T-helper 2 cell (primary cell): ENCODE results near the gene RAPGEF5.
"Not testable (repeated sequence)": the region's sequence is repeated elsewhere in the genome, so short reads cannot be mapped to it uniquely, and the experiment has no call there.

Experiments used
- DNase-seq, 5 experiments: peaks; one replicate each; pipeline versions ENCODE4 v3.0.0 to v3.0.0-alpha.2; 2012 to 2022

Gene RAPGEF5

GRCh38 chr7:22113041-22113440 is 243.9 kb downstream of the RAPGEF5 start:
- DNase-seq, result no peak

GRCh38 chr7:22111661-22112060 is 245.3 kb downstream of the RAPGEF5 start:
- DNase-seq, result no peak

GRCh38 chr7:22110881-22111280 is 246.1 kb downstream of the RAPGEF5 start:
- DNase-seq, result no peak

- DNase-seq, result peak in 4 of 5 experiments; percentile 17 to 74 (median 32)
Measured at GRCh38 chr7:22110227-22110839, 246.6 kb downstream of the RAPGEF5 start.

- DNase-seq, result peak in 1 of 5 experiments; percentile 19
Measured at GRCh38 chr7:22109761-22110160, 247.2 kb downstream of the RAPGEF5 start.

GRCh38 chr7:22108151-22108845 is 248.7 kb downstream of the RAPGEF5 start:
- no peak for DNase-seq

- DNase-seq, result no peak
Measured at GRCh38 chr7:22105550-22105949, 251.4 kb downstream of the RAPGEF5 start.

GRCh38 chr7:22094413-22095342 is 262.3 kb downstream of the RAPGEF5 start:
- no peak for DNase-seq

- DNase-seq, result no peak
Measured at GRCh38 chr7:22093936-22094335, 263.0 kb downstream of the RAPGEF5 start.

- DNase-seq, result no peak
Measured at GRCh38 chr7:22093001-22093400, 264.0 kb downstream of the RAPGEF5 start.

GRCh38 chr7:22090958-22091525 is 265.9 kb downstream of the RAPGEF5 start:
- not testable (repeated sequence) for DNase-seq

- no peak for DNase-seq
Measured at GRCh38 chr7:22090512-22090911, 266.4 kb downstream of the RAPGEF5 start.

GRCh38 chr7:22090107-22090506 is 266.8 kb downstream of the RAPGEF5 start:
- DNase-seq, result no peak

GRCh38 chr7:22088827-22089226 is 268.1 kb downstream of the RAPGEF5 start:
- no peak for DNase-seq

GRCh38 chr7:22087861-22088260 is 269.1 kb downstream of the RAPGEF5 start:
- no peak for DNase-seq

- DNase-seq, result no peak
Measured at GRCh38 chr7:22083704-22084240, 273.2 kb downstream of the RAPGEF5 start.

- peak; percentile 54 to 72 (median 69) for DNase-seq
Measured at GRCh38 chr7:22082886-22083703, 273.9 kb downstream of the RAPGEF5 start.

GRCh38 chr7:22082553-22082885 is 274.4 kb downstream of the RAPGEF5 start:
- DNase-seq, result no peak

GRCh38 chr7:22080219-22080618 is 276.7 kb downstream of the RAPGEF5 start:
- not testable (repeated sequence) for DNase-seq

- not testable (repeated sequence) for DNase-seq
Measured at GRCh38 chr7:22078872-22079271, 278.1 kb downstream of the RAPGEF5 start.

- DNase-seq, result no peak
Measured at GRCh38 chr7:22075561-22075960, 281.4 kb downstream of the RAPGEF5 start.

GRCh38 chr7:22074897-22075296 is 282.1 kb downstream of the RAPGEF5 start:
- no peak for DNase-seq
